H1 (cell line): ENCODE measurements around the gene TPH2. TPM values are rescaled to one million over a fixed set of nuclear protein-coding genes. Genes with fewer than 3 reads are reported as not detected.

Experiments used
- CTCF ChIA-PET: fragments of 300-600 bp; sonication (Branson Sonifier 250); formaldehyde crosslinking; loops from one replicate; lab custom pipeline; 2021; ENCODE audit not compliant: partially characterized antibody; lab: Charles Lee
- POLR2A ChIA-PET: fragments of 300-600 bp; sonication (Branson Sonifier 250); formaldehyde crosslinking; loops from one replicate; lab custom pipeline; 2021; ENCODE audit warnings: inconsistent platforms; ENCODE audit not compliant: partially characterized antibody; lab: Charles Lee
- DNase-seq, 2 experiments: peaks; one replicate each; pipeline versions ENCODE4 v3.0.0 to v3.0.0-alpha.2; 2010 to 2022; ENCODE audit warnings: low spot score in 2 of 2, low read depth in 1 of 2, mixed read lengths in 1 of 2
- FAIRE-seq: peaks from 2 replicates; lab custom pipeline; 2011; peaks lifted over from hg19 to GRCh38; lab: Jason Lieb, UNC
- H2AFZ ChIP-seq: 2 replicates; pipeline ENCODE4 v1.8.1; 2012; ENCODE audit warnings: low read length, inconsistent platforms
- H2AK5ac ChIP-seq: 2 replicates; pipeline ENCODE4 v1.6.1; 2013; ENCODE audit warnings: low read depth, low read length
- H2BK120ac ChIP-seq: replicated peaks from 2 replicates; pipeline ENCODE3; 2013; ENCODE audit warnings: low read depth, low read length, inconsistent platforms
- H2BK12ac ChIP-seq: 2 replicates; pipeline ENCODE4 v1.6.1; 2013; ENCODE audit warnings: low read depth, low read length
- H2BK15ac ChIP-seq: 2 replicates; pipeline ENCODE4 v1.6.1; 2013; ENCODE audit warnings: low read length
- H2BK20ac ChIP-seq: 2 replicates; pipeline ENCODE4 v1.6.1; 2013; ENCODE audit warnings: low read length
- H2BK5ac ChIP-seq: 2 replicates; pipeline ENCODE4 v1.6.1; 2013; ENCODE audit warnings: low read depth, low read length
- H3K14ac ChIP-seq: 2 replicates; pipeline ENCODE4 v1.6.1; 2013; ENCODE audit warnings: inconsistent platforms; ENCODE audit not compliant: insufficient read length
- H3K18ac ChIP-seq: 2 replicates; pipeline ENCODE4 v1.6.1; 2013; ENCODE audit warnings: low read length; ENCODE audit errors: extremely low read depth
- H3K23ac ChIP-seq: 2 replicates; pipeline ENCODE4 v1.6.1; 2013; ENCODE audit warnings: inconsistent platforms; ENCODE audit not compliant: insufficient read length
- H3K23me2 ChIP-seq: 2 replicates; pipeline ENCODE4 v1.6.1; 2013; ENCODE audit warnings: low read depth, low read length
- H3K27ac ChIP-seq: 2 replicates; pipeline ENCODE4 v1.6.1; 2011; ENCODE audit warnings: low read depth, low read length, inconsistent platforms
- H3K27me3 ChIP-seq, 4 experiments: replicated peaks in 1 of 4; 1 replicate in 1 of 4; 2 replicates in 3 of 4; pipeline versions ENCODE4 v1.6.1 to v1.8.1; 2011 to 2013; ENCODE audit warnings: low read length in 3 of 4, mild to moderate bottlenecking in 3 of 4, inconsistent platforms in 2 of 4, mixed read lengths in 2 of 4, moderate library complexity in 1 of 4; ENCODE audit not compliant: control insufficient read depth in 3 of 4, insufficient read depth in 3 of 4; ENCODE audit errors: extremely low read depth in 1 of 4
- H3K36me3 ChIP-seq, 4 experiments: 2 replicates each; pipeline versions ENCODE4 v1.6.1 to v1.8.1; 2011 to 2013; ENCODE audit warnings: mild to moderate bottlenecking in 4 of 4, low read length in 3 of 4, moderate library complexity in 2 of 4, control low read depth in 1 of 4, inconsistent platforms in 1 of 4; ENCODE audit not compliant: insufficient read depth in 4 of 4, control insufficient read depth in 2 of 4
- H3K4ac ChIP-seq: replicated peaks from 2 replicates; pipeline ENCODE3; 2013; ENCODE audit warnings: low read length, low read depth, mixed read lengths, inconsistent platforms; ENCODE audit not compliant: insufficient read length
- H3K4me1 ChIP-seq, 4 experiments: replicated peaks in 1 of 4; 1 replicate in 1 of 4; 2 replicates in 3 of 4; pipeline versions ENCODE4 v1.6.1 to v1.8.1; 2011 to 2013; ENCODE audit warnings: low read length in 3 of 4, inconsistent platforms in 2 of 4, mixed read lengths in 1 of 4; ENCODE audit not compliant: insufficient read depth in 4 of 4, control insufficient read depth in 3 of 4
- H3K4me2 ChIP-seq, 2 experiments: 2 replicates each; pipeline versions ENCODE4 v1.6.1 to v1.8.1; 2011 to 2013; ENCODE audit warnings: low read depth in 2 of 2, low read length in 2 of 2, control low read depth in 1 of 2, inconsistent platforms in 1 of 2, mild to moderate bottlenecking in 1 of 2; ENCODE audit not compliant: insufficient read depth in 1 of 2
- H3K4me3 ChIP-seq, 4 experiments: fragments of 200-600, 300-600 bp in 1 of 4; sonication (generic), shearing (Covaris generic), sonication (Bioruptor Twin) in 1 of 4; 2 replicates each; pipeline versions ENCODE4 v1.5.1 to v1.8.1; 2011 to 2016; ENCODE audit warnings: low read length in 4 of 4, low read depth in 3 of 4, control low read depth in 2 of 4, inconsistent platforms in 2 of 4, mild to moderate bottlenecking in 2 of 4, mixed read lengths in 1 of 4, moderate library complexity in 1 of 4; ENCODE audit not compliant: insufficient read depth in 2 of 4; ENCODE audit errors: extremely low read depth in 1 of 4
- H3K56ac ChIP-seq: replicated peaks from 2 replicates; pipeline ENCODE3; 2013; ENCODE audit warnings: low read depth, mild to moderate bottlenecking, mixed read lengths, low read length, inconsistent platforms; ENCODE audit not compliant: insufficient read length
- H3K79me1 ChIP-seq: 2 replicates; pipeline ENCODE4 v1.6.1; 2013; ENCODE audit warnings: low read depth, low read length, control low read depth
- H3K79me2 ChIP-seq, 2 experiments: 2 replicates each; pipeline versions ENCODE4 v1.6.1 to v1.8.1; 2012 to 2013; ENCODE audit warnings: low read length in 2 of 2, mild to moderate bottlenecking in 2 of 2, inconsistent platforms in 1 of 2; ENCODE audit not compliant: insufficient read depth in 2 of 2, control insufficient read depth in 1 of 2
- H3K9ac ChIP-seq, 4 experiments: replicated peaks in 1 of 4; 1 replicate in 1 of 4; 2 replicates in 3 of 4; pipeline versions ENCODE4 v1.6.1 to v1.8.1; 2011 to 2013; ENCODE audit warnings: low read depth in 3 of 4, low read length in 3 of 4, control low read depth in 2 of 4, mild to moderate bottlenecking in 2 of 4, moderate library complexity in 2 of 4, inconsistent platforms in 1 of 4; ENCODE audit errors: extremely low read depth in 1 of 4
- H3K9me3 ChIP-seq, 2 experiments: 2 replicates each; pipeline versions ENCODE4 v1.6.1 to v1.8.1; 2012 to 2013; ENCODE audit warnings: mild to moderate bottlenecking in 2 of 2, moderate library complexity in 2 of 2, control low read depth in 1 of 2, inconsistent platforms in 1 of 2, low read depth in 1 of 2, low read length in 1 of 2, mixed read lengths in 1 of 2; ENCODE audit not compliant: insufficient read depth in 2 of 2
- H4K20me1 ChIP-seq, 2 experiments: replicated peaks in 1 of 2; 2 replicates each; pipeline versions ENCODE3 to v1.8.1; 2011 to 2013; ENCODE audit warnings: inconsistent platforms in 2 of 2, low read length in 2 of 2, mild to moderate bottlenecking in 1 of 2; ENCODE audit not compliant: insufficient read depth in 2 of 2, control insufficient read depth in 1 of 2
- H4K5ac ChIP-seq: 2 replicates; pipeline ENCODE4 v1.6.1; 2013; ENCODE audit warnings: low read length, low read depth, mixed read lengths, inconsistent platforms; ENCODE audit not compliant: insufficient read length
- H4K8ac ChIP-seq: 2 replicates; pipeline ENCODE4 v1.8.0; 2013; ENCODE audit warnings: mild to moderate bottlenecking, moderate library complexity, low read length, inconsistent platforms; ENCODE audit not compliant: insufficient read depth; ENCODE audit errors: extremely low read depth
- H4K91ac ChIP-seq: replicated peaks from 2 replicates; pipeline ENCODE3; 2013; ENCODE audit warnings: low read length, mixed read lengths, inconsistent platforms; ENCODE audit not compliant: insufficient read length
- NRF1 ChIP-seq: IDR thresholded peaks from 2 replicates; pipeline ENCODE4 v1.6.1; 2011; ENCODE audit warnings: mild to moderate bottlenecking, low read depth, low read length, improper control_type of control experiment
- PHF8 ChIP-seq: fragments of 200-600 bp; sonication (generic); conservative IDR thresholded peaks from 2 replicates; pipeline ENCODE4 v1.7.1; 2012; ENCODE audit warnings: low read depth, mild to moderate bottlenecking, inconsistent platforms, low read length, moderate library complexity
- RBBP5 ChIP-seq: IDR thresholded peaks from 2 replicates; pipeline ENCODE4 v1.7.1; 2012; ENCODE audit warnings: low read depth, mild to moderate bottlenecking, inconsistent platforms, low read length, moderate library complexity, borderline replicate concordance
- WGBS, 2 experiments: shearing (Covaris generic) in 1 of 2; methylation state at CpG; one replicate each; pipeline versions ENCODE4 v1.1.6 to v1.1.7; 2013 to 2015; ENCODE audit warnings: low lambda C conversion rate in 2 of 2, mixed read lengths in 2 of 2, inconsistent platforms in 1 of 2, low coverage in 1 of 2, missing lambda C conversion rate in 1 of 2; ENCODE audit not compliant: insufficient replicate concordance in 2 of 2, insufficient coverage in 1 of 2, insufficient read length in 1 of 2; ENCODE audit errors: extremely low coverage in 1 of 2, missing lambda C conversion rate in 1 of 2; 5-methylcytosine and 5-hydroxymethylcytosine counted together
- polyA plus RNA-seq, 7 experiments: library from polyadenylated mRNA; depleted of rRNA in 3 of 7; stranded (reverse) in 5 of 7; unstranded in 2 of 7; fragments of >200 nt in 5 of 7; fragments of 200-250 nt in 2 of 7; gene quantifications; 1 replicate in 5 of 7; 2 replicates in 1 of 7; 4 replicates in 1 of 7; pipeline versions ENCODE4 v1.2.1 to v1.2.3, GENCODE V29; 2011 to 2013; ENCODE audit warnings: missing spikeins in 2 of 7, mixed read lengths in 2 of 7
- total RNA-seq: library from RNA; stranded (reverse); fragmentation: NEBNext Ultra II Directional; extraction: Animal tissue kit (Norgen Biotek cat#: 25700); gene quantifications from 2 replicates; pipeline ENCODE4 v1.2.1, GENCODE V29; 2021

The TPH2 gene
- total and polyA plus RNA-seq, 2 of the 8 experiments (the other 6 are each of a cell fraction or from before 2014, with no cell fraction given) = 0.57 to 1.1 TPM

- H2BK15ac ChIP-seq = no peak overlapping the region
- peaks cover 0 to 14% (median 10%) of the 10 kb centered on the region in 4 experiments; a peak in 3 of 7 replicates for H3K4me1 ChIP-seq
- H4K91ac ChIP-seq = no peak overlapping the region
- H4K20me1 ChIP-seq = no peaks in the 10 kb centered on the region
- H4K5ac ChIP-seq = no peak overlapping the region
- TF ChIP-seq NRF1 (no peak), RBBP5 (no peak), PHF8 (no peak)
- TF ChIP-seq, all 59 proteins: peak for 0
- H2AK5ac ChIP-seq = no peak overlapping the region
- no peak overlapping the region for H3K18ac ChIP-seq
- no peaks in the 10 kb centered on the region for H3K79me2 ChIP-seq
- H3K56ac ChIP-seq = no peak overlapping the region
- no peak overlapping the region for H3K4me3 ChIP-seq
- DNase-seq (no peak), FAIRE-seq (no peak)
- POLR2A ChIA-PET = interaction anchor here (1.5 to 3.6 kb wide), 2 partner anchors 8 to 11 kb away, joined by 8 to 14 read pairs; no protein-coding TSS in a partner anchor
- H3K23me2 ChIP-seq = no peaks in the 10 kb centered on the region
- no peaks in the 10 kb centered on the region for H3K79me1 ChIP-seq
- CTCF ChIA-PET = interaction anchor here (0.6 to 2.4 kb wide), 5 partner anchors 12 to 74 kb away, joined by 3 to 9 read pairs (median 3); partner anchors contain the start of gene TPH2
- no peak overlapping the region for H2BK5ac ChIP-seq
- H3K14ac ChIP-seq = no peak overlapping the region
- no peak overlapping the region for H3K4ac ChIP-seq
- no peak overlapping the region for H2AFZ ChIP-seq
- H3K36me3 ChIP-seq = no peaks in the 10 kb centered on the region; a peak in 1 of 8 replicates
- H4K8ac ChIP-seq = no peak overlapping the region
- H3K27ac ChIP-seq = no peak overlapping the region
- 77% methylated on average over 2 of the region's 2 CpGs; no CpG with 5 or more reads in 1 of the 2 experiments for WGBS, 2 experiments
- H3K9ac ChIP-seq = no peak overlapping the region
- no peak overlapping the region for H2BK120ac ChIP-seq
- no peak overlapping the region for H3K23ac ChIP-seq
- peak overlapping the region in 1 of 2 experiments; percentile 24; a peak in 1 of 4 replicates for H3K4me2 ChIP-seq
- H3K27me3 ChIP-seq = no peaks in the 10 kb centered on the region
- H2BK12ac ChIP-seq = no peak overlapping the region
- H2BK20ac ChIP-seq = no peak overlapping the region
- H3K9me3 ChIP-seq = no peaks in the 10 kb centered on the region
Observed at GRCh38 chr12:71958457-71958856, 19.8 kb downstream of the TPH2 start.
